PC-9 (cell line): ENCODE measurements around the gene OTUD7B. TPM values are rescaled to one million over a fixed set of nuclear protein-coding genes. Genes with fewer than 3 reads are reported as not detected.

Source experiments
- BruUV-seq: library from RNA; stranded (reverse); fragments of 400-500 nt; replicated peaks from 2 replicates; lab custom pipeline; 2021; lab: Mats Ljungman, UMichigan
- CTCF ChIA-PET: fragments of 300-600 bp; sonication (Branson Sonifier 250); formaldehyde crosslinking; loops from one replicate; lab custom pipeline; 2022; ENCODE audit warnings: antibody characterized with exemption; lab: Charles Lee
- POLR2A ChIA-PET: fragments of 300-600 bp; sonication (Branson Sonifier 250); formaldehyde crosslinking; loops from one replicate; lab custom pipeline; 2022; ENCODE audit warnings: antibody characterized with exemption; ENCODE audit not compliant: unreplicated experiment; lab: Charles Lee
- DNase-seq, 2 experiments: peaks; one replicate each; pipeline versions ENCODE4 v3.0.0 to v3.0.0-alpha.2; 2015 to 2022; ENCODE audit warnings: mixed read lengths in 1 of 2
- H2AFZ ChIP-seq: fragments of 200-600 bp; sonication (generic); 2 replicates; pipeline ENCODE4 v1.8.1; 2017; ENCODE audit warnings: antibody characterized with exemption
- H3F3A ChIP-seq: fragments of 200-600 bp; sonication (generic); 2 replicates; pipeline ENCODE4 v1.8.1; 2017; ENCODE audit warnings: antibody characterized with exemption, mild to moderate bottlenecking, low read depth; ENCODE audit not compliant: insufficient read depth
- H3K27ac ChIP-seq: fragments of 200-600 bp; sonication (generic); 2 replicates; pipeline ENCODE4 v1.6.1; 2016; ENCODE audit warnings: mixed run types
- H3K27me3 ChIP-seq: fragments of 200-600 bp; sonication (generic); 2 replicates; pipeline ENCODE4 v1.6.1; 2016; ENCODE audit warnings: low read depth, mixed run types; ENCODE audit not compliant: insufficient read depth
- H3K36me3 ChIP-seq: fragments of 200-600 bp; sonication (generic); 2 replicates; pipeline ENCODE4 v1.6.1; 2016; ENCODE audit warnings: low read depth, mixed run types
- H3K4me1 ChIP-seq: fragments of 200-600 bp; sonication (generic); replicated peaks from 2 replicates; pipeline ENCODE4 v1.6.1; 2016; ENCODE audit warnings: mixed run types; ENCODE audit not compliant: insufficient read depth
- H3K4me2 ChIP-seq: fragments of 200-600 bp; sonication (generic); 2 replicates; pipeline ENCODE4 v1.6.1; 2017; ENCODE audit warnings: mixed run types
- H3K4me3 ChIP-seq: fragments of 200-600 bp; sonication (generic); 2 replicates; pipeline ENCODE4 v1.6.1; 2016; ENCODE audit warnings: mixed run types
- H3K79me2 ChIP-seq: fragments of 200-600 bp; sonication (generic); 2 replicates; pipeline ENCODE4 v1.6.1; 2017; ENCODE audit warnings: low read depth, mixed run types
- H3K9me2 ChIP-seq: fragments of 200-600 bp; sonication (generic); 2 replicates; pipeline ENCODE4 v1.8.1; 2017; ENCODE audit warnings: mild to moderate bottlenecking; ENCODE audit not compliant: insufficient read depth
- H3K9me3 ChIP-seq: fragments of 200-600 bp; sonication (generic); 2 replicates; pipeline ENCODE4 v1.8.1; 2016; ENCODE audit warnings: low read depth; ENCODE audit not compliant: insufficient read depth
- H4K20me1 ChIP-seq: fragments of 200-600 bp; sonication (generic); 2 replicates; pipeline ENCODE4 v1.8.1; 2017; ENCODE audit not compliant: insufficient read depth
- EZH2 ChIP-seq: fragments of 200-600 bp; sonication (generic); IDR thresholded peaks from 2 replicates; pipeline ENCODE4 v1.8.0; 2017; ENCODE audit warnings: antibody characterized with exemption, low read depth
- intact Hi-C: fragments of 100-400 bp; cut with micrococcal nuclease; formaldehyde crosslinking; loops from one replicate; pipeline ENCODE4 v1.10.0; 2022; ENCODE audit not compliant: unreplicated experiment
- total RNA-seq: library from RNA; stranded (reverse); gene quantifications from 2 replicates; pipeline ENCODE4 v1.2.3, GENCODE V29; 2021
- TF ChIP-seq, protein P1 (sequence below): fragments of 200-600 bp; sonication (generic); conservative IDR thresholded peaks from 2 replicates; pipeline ENCODE4 v1.6.1; 2017; ENCODE audit warnings: mixed run types, antibody characterized with exemption, mild to moderate bottlenecking, moderate library complexity

OTUD7B gene
- total RNA-seq, 1 experiment from 2014 or later, result 30.2 TPM

DNA sequence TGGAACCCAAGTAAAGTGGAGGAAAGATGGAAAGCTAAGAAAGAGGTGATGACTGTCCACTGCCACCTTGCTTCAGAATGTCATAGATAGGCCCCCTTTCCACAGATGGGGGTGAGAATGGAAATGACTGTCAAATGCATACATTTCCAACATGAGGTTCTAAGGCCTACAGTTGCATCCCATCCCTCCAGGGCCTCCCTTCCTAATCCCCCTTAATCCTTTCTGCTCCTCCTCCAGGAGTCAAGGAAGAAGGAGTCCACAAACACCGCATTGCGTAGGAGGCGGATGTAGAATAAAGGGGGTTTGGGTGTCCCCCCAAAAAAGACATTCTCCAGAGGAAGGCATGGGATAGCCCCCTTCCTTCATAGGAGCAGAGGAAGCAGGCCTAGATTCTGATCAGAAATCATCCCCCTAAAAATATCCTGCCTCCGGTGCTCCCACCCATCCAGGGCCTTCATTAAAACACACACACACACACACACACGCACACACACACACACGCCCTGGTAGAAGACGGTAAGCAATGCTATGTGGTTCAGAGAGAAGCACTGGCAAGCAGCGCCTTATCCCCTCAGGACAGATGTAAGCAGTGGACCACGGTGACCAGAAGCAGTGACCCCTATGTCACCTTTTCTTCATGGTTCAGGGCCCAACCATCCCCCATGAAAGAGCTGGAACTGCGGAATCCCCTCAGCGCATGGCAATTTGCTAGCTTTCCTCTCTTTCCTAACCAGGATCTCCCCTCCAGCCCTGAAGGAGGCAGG, 94.9 kb downstream of the OTUD7B start:
- H3K9me2 ChIP-seq, result no peaks in the 10 kb centered on the region
- H2AFZ ChIP-seq, result no peak overlapping the region
- no peaks in the 10 kb centered on the region for H3K27me3 ChIP-seq
- H3K4me1 ChIP-seq, result no peaks in the 10 kb centered on the region
- intact Hi-C loops, result no loop called here
- H3K36me3 ChIP-seq, result no peaks in the 10 kb centered on the region
- H3F3A ChIP-seq, result no peaks in the 10 kb centered on the region
- TF ChIP-seq, protein P1, sequence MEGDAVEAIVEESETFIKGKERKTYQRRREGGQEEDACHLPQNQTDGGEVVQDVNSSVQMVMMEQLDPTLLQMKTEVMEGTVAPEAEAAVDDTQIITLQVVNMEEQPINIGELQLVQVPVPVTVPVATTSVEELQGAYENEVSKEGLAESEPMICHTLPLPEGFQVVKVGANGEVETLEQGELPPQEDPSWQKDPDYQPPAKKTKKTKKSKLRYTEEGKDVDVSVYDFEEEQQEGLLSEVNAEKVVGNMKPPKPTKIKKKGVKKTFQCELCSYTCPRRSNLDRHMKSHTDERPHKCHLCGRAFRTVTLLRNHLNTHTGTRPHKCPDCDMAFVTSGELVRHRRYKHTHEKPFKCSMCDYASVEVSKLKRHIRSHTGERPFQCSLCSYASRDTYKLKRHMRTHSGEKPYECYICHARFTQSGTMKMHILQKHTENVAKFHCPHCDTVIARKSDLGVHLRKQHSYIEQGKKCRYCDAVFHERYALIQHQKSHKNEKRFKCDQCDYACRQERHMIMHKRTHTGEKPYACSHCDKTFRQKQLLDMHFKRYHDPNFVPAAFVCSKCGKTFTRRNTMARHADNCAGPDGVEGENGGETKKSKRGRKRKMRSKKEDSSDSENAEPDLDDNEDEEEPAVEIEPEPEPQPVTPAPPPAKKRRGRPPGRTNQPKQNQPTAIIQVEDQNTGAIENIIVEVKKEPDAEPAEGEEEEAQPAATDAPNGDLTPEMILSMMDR, result no peak
- TF ChIP-seq EZH2, result no peak
- CTCF ChIA-PET, result no interaction called here
- no peaks in the 10 kb centered on the region for H4K20me1 ChIP-seq
- no peaks in the 10 kb centered on the region for H3K79me2 ChIP-seq
- no peak overlapping the region for H3K4me2 ChIP-seq
- POLR2A ChIA-PET, result no interaction called here
- H3K27ac ChIP-seq, result no peak overlapping the region
- H3K9me3 ChIP-seq, result no peaks in the 10 kb centered on the region
- H3K4me3 ChIP-seq, result no peak overlapping the region
- no TSS peak for BruUV-seq
- no peak for DNase-seq

GRCh38 chr1:149914545-149914944, 96.0 kb downstream of the OTUD7B start:
- no peak overlapping the region for H3K4me2 ChIP-seq
- TF ChIP-seq, protein P1, result no peak
- TF ChIP-seq EZH2, result no peak
- CTCF ChIA-PET, result no interaction called here
- H3K27ac ChIP-seq, result no peak overlapping the region
- no TSS peak for BruUV-seq
- H3K4me3 ChIP-seq, result no peak overlapping the region
- POLR2A ChIA-PET, result interaction anchor here (0.7 kb wide), 1 partner anchor 97 kb away, joined by 3 read pairs; no protein-coding TSS in a partner anchor
- no peaks in the 10 kb centered on the region for H3K9me3 ChIP-seq
- H3K79me2 ChIP-seq, result no peaks in the 10 kb centered on the region
- H3K27me3 ChIP-seq, result peaks cover 9% of the 10 kb centered on the region; the same call in 1 of the 2 replicates
- no peaks in the 10 kb centered on the region for H3K4me1 ChIP-seq
- no peak for DNase-seq
- no peak overlapping the region for H2AFZ ChIP-seq
- H3K36me3 ChIP-seq, result no peaks in the 10 kb centered on the region
- H3F3A ChIP-seq, result no peaks in the 10 kb centered on the region
- H4K20me1 ChIP-seq, result no peaks in the 10 kb centered on the region
- intact Hi-C loops, result no loop called here
- H3K9me2 ChIP-seq, result no peaks in the 10 kb centered on the region

DNA sequence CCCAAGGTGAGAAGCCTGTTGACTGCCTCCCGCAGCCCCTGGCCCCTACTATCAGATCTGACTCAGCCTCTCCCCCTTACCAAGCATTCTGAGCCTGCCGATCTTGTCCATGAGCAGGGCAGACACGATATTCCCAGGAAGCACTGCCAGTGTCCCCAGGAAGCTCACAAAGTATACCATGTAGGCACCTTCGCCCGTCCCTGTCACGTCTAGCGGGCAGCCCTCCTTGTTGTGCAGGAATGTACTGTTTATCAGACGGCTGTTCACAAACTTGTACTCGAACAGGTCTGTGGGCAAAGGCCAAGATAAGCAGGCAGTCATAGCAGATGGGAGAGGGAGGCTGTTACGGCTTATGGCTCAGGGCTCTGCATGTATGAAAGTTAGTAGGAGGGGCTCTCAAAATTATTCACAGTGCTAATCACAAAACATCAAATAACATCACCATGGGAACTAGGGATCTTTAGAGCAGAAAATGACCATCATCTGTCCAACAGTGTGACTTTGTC, 103.9 kb downstream of the OTUD7B start:
- POLR2A ChIA-PET, result no interaction called here
- Histone ChIP-seq H3K27me3 (peaks cover 13% of the 10 kb centered on the region; the same call in 1 of the 2 replicates), H3K4me1 (no peaks in the 10 kb centered on the region), H3K36me3 (no peaks in the 10 kb centered on the region), H2AFZ (no peak overlapping the region), H3K79me2 (no peaks in the 10 kb centered on the region), H3K9me2 (no peaks in the 10 kb centered on the region), H3K4me2 (no peak overlapping the region), H3K9me3 (no peaks in the 10 kb centered on the region), H3K4me3 (no peak overlapping the region), H3F3A (no peaks in the 10 kb centered on the region), H3K27ac (no peak overlapping the region), H4K20me1 (no peaks in the 10 kb centered on the region)
- CTCF ChIA-PET, result no interaction called here
- no peak for DNase-seq
- no TSS peak for BruUV-seq
- TF ChIP-seq EZH2, result no peak
- TF ChIP-seq, protein P1, result no peak
- intact Hi-C loops, result no loop called here
